ENCODE results near the gene TRIM8.

Gene TRIM8

GRCh38 chr10:102701796-102702195 lies 57.5 kb downstream of the TRIM8 start:
- no peaks in the 10 kb centered on the region for H3K27me3 Mint-ChIP-seq
- no peak for ATAC-seq
- H3K4me3 Mint-ChIP-seq, result no peak overlapping the region
- no peak for DNase-seq
- peaks cover 12% of the 10 kb centered on the region for H3K4me1 Mint-ChIP-seq
- no peak overlapping the region for H3K27ac Mint-ChIP-seq
- no peaks in the 10 kb centered on the region for H3K9me3 Mint-ChIP-seq

DNA sequence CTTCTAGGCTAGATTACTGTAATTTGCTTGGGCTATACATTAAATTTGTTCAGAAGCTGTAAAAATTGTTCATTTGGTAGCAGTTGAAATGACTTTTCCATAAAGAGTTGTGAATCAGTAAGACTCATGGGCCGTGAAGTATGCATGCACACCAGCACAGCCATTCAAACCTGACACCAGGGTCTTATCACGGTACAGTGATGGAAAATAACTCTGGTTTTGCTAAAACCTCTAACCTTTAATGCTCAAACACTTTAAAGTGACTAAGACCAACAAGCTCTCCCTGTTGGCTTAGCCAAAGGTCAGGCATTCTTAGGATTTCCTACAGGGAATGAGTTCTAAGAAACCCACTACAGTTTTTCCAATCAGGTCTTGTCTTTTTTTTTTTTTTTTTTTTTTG lies 58.5 kb downstream of the TRIM8 start:
- no peaks in the 10 kb centered on the region for H3K9me3 Mint-ChIP-seq
- no peak overlapping the region for H3K4me3 Mint-ChIP-seq
- no peak for DNase-seq
- H3K27ac Mint-ChIP-seq, result no peak overlapping the region
- peaks cover 22% of the 10 kb centered on the region for H3K4me1 Mint-ChIP-seq
- H3K27me3 Mint-ChIP-seq, result no peaks in the 10 kb centered on the region
- ATAC-seq, result no peak

DNA sequence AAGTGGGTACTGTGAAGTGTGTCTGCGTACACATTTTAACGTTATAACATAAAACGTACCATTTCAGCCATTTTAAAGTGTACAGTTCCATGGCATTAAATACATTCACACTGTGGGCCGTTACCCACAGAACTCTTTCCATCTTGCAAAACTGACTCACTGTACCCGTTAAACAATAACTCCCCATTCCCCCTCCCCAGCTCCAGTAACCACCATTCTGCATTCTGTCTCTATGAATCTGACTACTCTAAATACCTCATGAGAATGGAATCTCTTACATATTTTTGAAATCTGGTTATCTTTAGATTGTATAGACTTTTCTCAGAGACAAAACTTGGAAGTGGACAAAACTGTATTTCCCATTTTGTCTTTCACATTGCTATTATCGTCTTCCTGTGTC lies 60.6 kb downstream of the TRIM8 start:
- H3K4me1 Mint-ChIP-seq, result peaks cover 26% of the 10 kb centered on the region
- H3K9me3 Mint-ChIP-seq, result no peaks in the 10 kb centered on the region
- no peaks in the 10 kb centered on the region for H3K27me3 Mint-ChIP-seq
- no peak for DNase-seq
- ATAC-seq, result no peak
- peak overlapping the region in 1 of 2 donors; percentile 21 for H3K27ac Mint-ChIP-seq
- no peak overlapping the region for H3K4me3 Mint-ChIP-seq

- ATAC-seq (no peak), DNase-seq (no peak)
- Mint-ChIP-seq H3K4me1 (peaks cover 32% of the 10 kb centered on the region), H3K4me3 (no peak overlapping the region), H3K27ac (no peak overlapping the region), H3K27me3 (no peaks in the 10 kb centered on the region), H3K9me3 (no peaks in the 10 kb centered on the region)
These were observed 61.3 kb downstream of the TRIM8 start for GRCh38 chr10:102705531-102705930.

Measured in stimulated activated naive CD8-positive, alpha-beta T cell treated with anti-CD3 and anti-CD28 coated beads, Interleukin-15, amount 100 ng/mL, for 72 hours (primary cell).